HG03135 (cell line): Measurements from ENCODE around the gene TTC39A.
A peak's percentile ranks its signal among the peaks of the same experiment; 100 is the strongest.

Experiments
- ATAC-seq: cut with Tn5 transposase; IDR thresholded peaks from one replicate; pipeline ENCODE4 v1.9.1; 2021; ENCODE audit warnings: mild to moderate bottlenecking, moderate library complexity; ENCODE audit not compliant: unreplicated experiment

The TTC39A gene

GRCh38 chr1:51330331-51331201, at the start of gene TTC39A:
TSS of gene TTC39A (minus strand) at chr1:51330562. CDS start at chr1:51330477, 85 bp downstream.
- no peak for ATAC-seq

- ATAC-seq = no peak
Measured at GRCh38 chr1:51378871-51379270, 48.5 kb upstream of the TTC39A start.

- no peak for ATAC-seq
Measured at GRCh38 chr1:51373898-51374297, 43.5 kb upstream of the TTC39A start.

DNA sequence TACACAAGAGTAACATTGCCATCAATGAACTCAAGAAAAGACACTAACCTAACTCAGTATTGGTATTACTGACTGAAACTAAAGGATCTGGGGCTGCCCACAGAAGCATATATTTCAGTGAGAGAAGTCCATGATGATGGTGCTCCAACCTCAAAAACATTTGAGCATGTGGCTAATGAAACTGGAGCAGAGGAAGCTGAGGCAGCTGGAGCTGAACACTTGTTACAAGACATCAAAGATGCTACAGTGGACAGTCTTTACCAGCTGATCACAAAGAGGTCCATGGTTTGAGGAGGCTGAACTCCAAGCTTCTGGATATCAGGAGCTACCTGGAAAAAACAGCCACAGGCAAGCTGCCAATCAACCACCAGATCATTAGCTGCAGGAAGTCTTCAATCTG, 42.2 kb upstream of the TTC39A start:
- no peak for ATAC-seq

GRCh38 chr1:51369171-51369570, 38.8 kb upstream of the TTC39A start:
- ATAC-seq = no peak

- ATAC-seq = no peak
Measured at GRCh38 chr1:51365774-51366173, 35.4 kb upstream of the TTC39A start.

DNA sequence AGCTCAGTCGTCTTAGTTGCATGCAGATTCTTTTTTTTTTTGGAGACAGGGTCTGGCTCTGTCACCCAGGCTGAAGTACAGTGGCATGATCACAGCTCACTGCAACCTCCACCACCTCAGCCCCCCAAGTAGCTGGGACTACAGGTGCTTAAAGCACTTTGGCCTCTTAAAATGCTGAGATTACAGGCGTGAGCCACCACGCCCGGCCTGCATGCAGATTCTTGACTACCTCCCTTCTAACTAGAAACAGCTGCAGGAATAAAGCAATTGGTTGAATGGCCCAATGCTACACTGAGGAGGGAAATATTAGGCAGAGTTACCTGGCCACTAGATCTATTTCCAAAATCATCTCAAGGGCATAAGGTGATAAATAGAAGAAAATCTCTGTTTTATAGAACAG, 29.5 kb upstream of the TTC39A start:
- ATAC-seq = no peak

GRCh38 chr1:51355382-51355781, 25.0 kb upstream of the TTC39A start:
- ATAC-seq = no peak

GRCh38 chr1:51354416-51354815, 24.1 kb upstream of the TTC39A start:
- no peak for ATAC-seq

- no peak for ATAC-seq
Measured at GRCh38 chr1:51351907-51352306, 21.5 kb upstream of the TTC39A start.

- no peak for ATAC-seq
Measured at GRCh38 chr1:51349862-51350261, 19.5 kb upstream of the TTC39A start.

DNA sequence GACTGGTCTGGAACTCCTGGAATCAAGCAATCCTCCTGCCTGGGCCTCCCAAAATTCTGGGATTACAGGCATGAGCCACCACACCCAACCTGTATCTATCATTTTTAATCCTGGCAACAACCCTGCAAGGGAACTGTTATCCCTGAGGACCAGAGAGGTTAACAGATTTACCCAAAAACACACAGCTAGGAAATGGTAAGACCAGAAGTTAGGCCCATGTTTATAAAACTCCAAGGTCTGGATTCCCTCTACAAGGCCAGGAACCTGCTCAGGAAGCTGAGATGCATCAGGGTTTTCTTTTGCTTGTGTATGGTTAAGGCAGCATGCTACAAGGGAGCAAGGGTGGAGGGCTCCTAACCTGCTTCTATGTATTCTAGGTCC, 17.8 kb upstream of the TTC39A start:
- no peak for ATAC-seq

GRCh38 chr1:51347398-51348146, 17.2 kb upstream of the TTC39A start:
- no peak for ATAC-seq

- no peak for ATAC-seq
Measured at GRCh38 chr1:51346086-51346942, 16.0 kb upstream of the TTC39A start.

DNA sequence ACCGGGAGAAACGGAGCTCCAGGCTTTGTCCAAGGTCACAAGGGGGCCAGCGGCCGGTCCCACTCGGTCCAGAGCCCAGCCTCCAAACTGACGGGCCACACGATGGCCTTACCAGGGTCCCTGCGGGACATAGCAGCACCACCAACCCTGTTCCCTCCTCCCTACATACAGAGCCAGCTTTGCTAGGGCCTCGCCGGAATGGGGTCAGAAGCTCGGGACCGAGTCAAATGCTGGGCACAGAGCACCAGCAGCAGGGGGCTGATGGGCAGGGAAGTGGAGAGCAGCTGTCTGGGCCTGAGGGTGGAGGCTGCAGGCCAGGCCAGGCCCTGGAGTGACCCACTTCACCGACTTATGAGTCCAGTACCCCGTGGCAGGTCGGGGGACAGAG, 14.9 kb upstream of the TTC39A start:
- ATAC-seq = no peak

DNA sequence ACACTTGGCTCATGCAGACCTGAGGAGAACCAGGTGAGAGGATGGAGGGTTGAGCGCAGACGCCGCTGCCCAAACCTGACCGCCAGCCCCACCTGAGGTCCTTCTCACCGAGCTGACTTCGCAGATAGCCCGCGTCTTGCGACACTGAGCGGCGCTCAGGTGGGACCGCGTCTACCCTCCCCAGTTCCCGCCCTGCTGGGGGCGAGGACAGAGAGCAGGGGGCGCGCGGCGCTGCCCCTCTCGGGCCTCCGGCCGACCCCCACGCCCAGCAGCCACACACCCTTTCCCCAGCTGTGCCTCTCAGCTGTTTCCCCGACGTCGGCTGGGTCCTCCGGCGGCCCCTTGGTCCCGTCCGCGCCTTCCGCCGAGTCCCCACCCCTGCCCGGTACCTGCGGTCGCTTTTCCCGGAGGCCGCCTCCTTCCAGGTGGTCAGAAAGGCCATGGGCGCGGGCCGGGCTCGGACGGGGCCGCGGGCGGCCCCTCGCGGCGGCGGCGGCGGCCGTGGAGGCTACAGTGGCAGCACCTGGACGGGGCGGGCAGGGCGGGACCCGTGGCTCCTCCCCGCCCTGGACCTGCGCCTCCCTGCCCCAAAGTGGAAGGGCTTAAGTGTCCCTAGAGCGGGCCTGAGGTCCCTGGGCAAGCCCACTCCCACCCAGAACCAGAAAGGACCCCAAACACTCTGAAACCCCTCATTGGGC, 14.4 kb upstream of the TTC39A start:
- ATAC-seq = no peak

DNA sequence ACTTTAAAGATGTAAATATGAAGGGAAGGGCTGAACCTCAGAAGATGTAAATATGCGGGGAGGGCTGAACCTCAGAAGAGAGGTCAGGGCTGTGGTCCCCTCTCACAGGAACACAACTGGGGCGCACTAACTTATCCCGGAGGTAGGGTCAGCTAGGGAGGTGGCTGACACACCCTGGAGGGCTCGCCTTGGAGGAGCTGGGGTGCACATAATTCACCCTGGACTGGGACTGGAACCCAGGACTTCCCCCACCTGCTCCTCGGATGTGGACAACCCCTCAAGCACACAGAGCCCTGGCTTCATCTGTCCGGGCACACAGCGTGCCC, 13.9 kb upstream of the TTC39A start:
- no peak for ATAC-seq

DNA sequence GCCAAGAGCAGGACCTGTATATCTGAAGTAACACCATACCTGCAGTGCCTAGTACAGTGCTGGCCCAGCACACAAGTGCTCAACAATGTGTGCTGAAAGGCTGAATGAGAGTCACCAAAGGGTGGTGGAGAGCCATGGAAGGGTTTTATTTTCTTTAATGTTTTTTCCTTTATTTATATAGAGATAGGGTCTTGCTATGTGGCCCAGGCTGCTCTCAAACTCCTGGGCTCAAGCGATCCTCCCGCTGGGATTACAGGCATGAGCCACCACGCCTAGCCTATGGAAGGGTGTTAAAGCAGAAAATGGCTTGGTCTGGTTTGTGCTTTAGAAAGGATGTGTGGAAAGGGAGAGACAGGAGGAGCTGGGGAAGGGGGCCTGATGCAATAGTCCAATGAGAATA, 13.3 kb upstream of the TTC39A start:
- no peak for ATAC-seq

GRCh38 chr1:51342591-51343206, 12.3 kb upstream of the TTC39A start:
- ATAC-seq = no peak

- ATAC-seq = peak; percentile 60
Measured at GRCh38 chr1:51341876-51342496, 11.6 kb upstream of the TTC39A start.
